Ectodermal cell (in vitro differentiated cells): ENCODE measurements around the gene ZSCAN31.
"Not testable (repeated sequence)": the region's sequence is repeated elsewhere in the genome, so short reads cannot be mapped to it uniquely, and the experiment has no call there.

Experiments
- H3K27ac ChIP-seq: 2 replicates; pipeline ENCODE4 v1.7.0; 2013; ENCODE audit warnings: mild to moderate bottlenecking, low read depth, low read length; ENCODE audit not compliant: insufficient read depth, poor library complexity, severe bottlenecking
- H3K27me3 ChIP-seq: 2 replicates; pipeline ENCODE4 v1.7.0; 2013; ENCODE audit warnings: mild to moderate bottlenecking, low read length; ENCODE audit not compliant: insufficient read depth, control insufficient read depth, poor library complexity, severe bottlenecking
- H3K36me3 ChIP-seq: one replicate; pipeline ENCODE4 v1.7.0; 2013; ENCODE audit warnings: low read length; ENCODE audit not compliant: control insufficient read depth, insufficient read depth
- H3K4me1 ChIP-seq: one replicate; pipeline ENCODE4 v1.7.0; 2013; ENCODE audit warnings: low read length; ENCODE audit not compliant: control insufficient read depth, insufficient read depth
- H3K4me3 ChIP-seq: 2 replicates; pipeline ENCODE4 v1.7.0; 2013; ENCODE audit warnings: low read depth, low read length, control low read depth; ENCODE audit not compliant: insufficient read depth
- H3K9me3 ChIP-seq: 2 replicates; pipeline ENCODE4 v1.7.0; 2013; ENCODE audit warnings: mild to moderate bottlenecking, low read length, moderate library complexity; ENCODE audit not compliant: control insufficient read depth
- WGBS, 2 experiments: methylation state at CpG; one replicate each; pipeline ENCODE4 v1.1.7; 2013; ENCODE audit warnings: missing lambda C conversion rate in 2 of 2; 5-methylcytosine and 5-hydroxymethylcytosine counted together

ZSCAN31 gene

GRCh38 chr6:28323813-28324424, 12.0 kb downstream of the ZSCAN31 start:
- peaks cover 13% of the 10 kb centered on the region for H3K9me3 ChIP-seq
- H3K4me1 ChIP-seq: no peaks in the 10 kb centered on the region
- WGBS, 2 experiments: 95 to 96% methylated on average over 1 of the region's 1 CpG
- H3K27me3 ChIP-seq: no peaks in the 10 kb centered on the region
- peaks cover 27% of the 10 kb centered on the region for H3K36me3 ChIP-seq
- H3K27ac ChIP-seq: no peak overlapping the region
- no peak overlapping the region for H3K4me3 ChIP-seq

GRCh38 chr6:28322661-28323060, 13.3 kb downstream of the ZSCAN31 start:
- WGBS, 2 experiments: 90 to 92% methylated on average over 3 of the region's 3 CpGs
- Histone ChIP-seq H3K4me1 (no peaks in the 10 kb centered on the region), H3K4me3 (no peak overlapping the region), H3K27me3 (no peaks in the 10 kb centered on the region), H3K27ac (no peak overlapping the region), H3K9me3 (peaks cover 13% of the 10 kb centered on the region), H3K36me3 (peaks cover 27% of the 10 kb centered on the region)

GRCh38 chr6:28317866-28318265, 18.1 kb downstream of the ZSCAN31 start:
- H3K4me1 ChIP-seq, H3K27me3 ChIP-seq, H3K4me3 ChIP-seq, H3K36me3 ChIP-seq, H3K27ac ChIP-seq, H3K9me3 ChIP-seq: not testable (repeated sequence)
- 92 to 96% methylated on average over 8 of the region's 8 CpGs for WGBS, 2 experiments

GRCh38 chr6:28315628-28316027, 20.3 kb downstream of the ZSCAN31 start:
- 91% methylated on average over 3 of the region's 3 CpGs for WGBS, 2 experiments
- Histone ChIP-seq H3K4me1 (no peaks in the 10 kb centered on the region), H3K4me3 (no peak overlapping the region), H3K9me3 (no peaks in the 10 kb centered on the region), H3K27ac (no peak overlapping the region), H3K27me3 (no peaks in the 10 kb centered on the region), H3K36me3 (no peaks in the 10 kb centered on the region)

GRCh38 chr6:28312939-28313338, 23.0 kb downstream of the ZSCAN31 start:
- WGBS, 2 experiments: 95% methylated on average over 23 of the region's 23 CpGs
- no peak overlapping the region for H3K27ac ChIP-seq
- no peaks in the 10 kb centered on the region for H3K4me1 ChIP-seq
- no peaks in the 10 kb centered on the region for H3K36me3 ChIP-seq
- no peak overlapping the region for H3K4me3 ChIP-seq
- no peaks in the 10 kb centered on the region for H3K27me3 ChIP-seq
- H3K9me3 ChIP-seq: no peaks in the 10 kb centered on the region

- no peak overlapping the region for H3K27ac ChIP-seq
- no peaks in the 10 kb centered on the region for H3K9me3 ChIP-seq
- H3K4me1 ChIP-seq: no peaks in the 10 kb centered on the region
- H3K36me3 ChIP-seq: no peaks in the 10 kb centered on the region
- WGBS, 2 experiments: 82 to 84% methylated on average over 9 of the region's 9 CpGs
- H3K4me3 ChIP-seq: no peak overlapping the region
- H3K27me3 ChIP-seq: no peaks in the 10 kb centered on the region
Measured at GRCh38 chr6:28311139-28311823, 24.7 kb downstream of the ZSCAN31 start.

GRCh38 chr6:28306363-28306762, 29.6 kb downstream of the ZSCAN31 start:
- H3K4me1 ChIP-seq, H3K4me3 ChIP-seq, H3K9me3 ChIP-seq, H3K27ac ChIP-seq, H3K27me3 ChIP-seq, H3K36me3 ChIP-seq: not testable (repeated sequence)

- peaks cover 9% of the 10 kb centered on the region for H3K36me3 ChIP-seq
- H3K4me3 ChIP-seq: no peak overlapping the region
- H3K27me3 ChIP-seq: no peaks in the 10 kb centered on the region
- H3K4me1 ChIP-seq: no peaks in the 10 kb centered on the region
- H3K27ac ChIP-seq: no peak overlapping the region
- H3K9me3 ChIP-seq: no peaks in the 10 kb centered on the region
- WGBS, 2 experiments: 98 to 100% methylated on average over 2 to 3 of the region's 3 CpGs
Measured at GRCh38 chr6:28303570-28303969, 32.4 kb downstream of the ZSCAN31 start.

- WGBS, 2 experiments: 88 to 91% methylated on average over 7 of the region's 7 CpGs
- no peak overlapping the region for H3K27ac ChIP-seq
- no peaks in the 10 kb centered on the region for H3K4me1 ChIP-seq
- H3K27me3 ChIP-seq: no peaks in the 10 kb centered on the region
- H3K9me3 ChIP-seq: no peaks in the 10 kb centered on the region
- H3K4me3 ChIP-seq: no peak overlapping the region
- peaks cover 9% of the 10 kb centered on the region for H3K36me3 ChIP-seq
Measured at GRCh38 chr6:28296520-28297060, 39.4 kb downstream of the ZSCAN31 start.

GRCh38 chr6:28295326-28295725, 40.6 kb downstream of the ZSCAN31 start:
- Histone ChIP-seq H3K4me3 (no peak overlapping the region), H3K9me3 (no peaks in the 10 kb centered on the region), H3K36me3 (peaks cover 3% of the 10 kb centered on the region), H3K27ac (no peak overlapping the region), H3K27me3 (no peaks in the 10 kb centered on the region), H3K4me1 (no peaks in the 10 kb centered on the region)
- WGBS, 2 experiments: 86 to 97% methylated on average over 2 to 5 of the region's 5 CpGs
